Pancreas (tissue), 10 donors: Measurements from ENCODE around the gene IL9R. TPM values are rescaled to one million over a fixed set of nuclear protein-coding genes. Genes with fewer than 3 reads are reported as not detected.
"Not testable (repeated sequence)": the region's sequence is repeated elsewhere in the genome, so short reads cannot be mapped to it uniquely, and the experiment has no call there.

Source experiments
- ATAC-seq, 4 donors: fragments of 200-7000 bp; cut with Tn5 transposase; one replicate each; pipeline versions ENCODE4 v1.8.0 to v1.9.1; 2020; ENCODE audit warnings: mild to moderate bottlenecking in 4 of 4, moderate library complexity in 4 of 4
- DNase-seq, 6 donors: peaks; one replicate each; pipeline ENCODE4 v3.0.0-alpha.2; 2020
- FAIRE-seq: peaks from 2 replicates; lab custom pipeline; 2012; peaks lifted over from hg19 to GRCh38; lab: Jason Lieb, UNC
- H3K27ac ChIP-seq, 4 donors: fragments of 200-600 bp; sonication (generic); 1 replicate in 3 of 4; 2 replicates in 1 of 4; pipeline versions ENCODE4 v1.5.0 to v1.8.0; 2020
- H3K27me3 ChIP-seq, 4 donors: fragments of 200-600 bp; one replicate each; pipeline ENCODE4 v1.8.0; 2021
- H3K36me3 ChIP-seq, 3 donors: fragments of 200-600 bp; sonication (generic) in 1 of 3; one replicate each; pipeline versions ENCODE4 v1.5.0 to v1.8.0; 2020 to 2021
- H3K4me1 ChIP-seq, 3 donors: fragments of 200-600 bp; one replicate each; pipeline ENCODE4 v1.8.0; 2021
- H3K4me3 ChIP-seq, 4 donors: fragments of 200-600 bp; sonication (generic) in 2 of 4; one replicate each; pipeline versions ENCODE4 v1.5.0 to v1.8.0; 2020 to 2021
- H3K9me3 ChIP-seq, 4 donors: fragments of 200-600 bp; one replicate each; pipeline ENCODE4 v1.8.0; 2021
- WGBS, 2 donors: extraction: QIAGEN DNeasy Blood & Tissue Kit; methylation state at CpG; one replicate each; pipeline ENCODE4 v1.1.7; 2013; 5-methylcytosine and 5-hydroxymethylcytosine counted together
- intact Hi-C, 3 donors: fragments of 100-400 bp; cut with DNase I; formaldehyde crosslinking; loops; one replicate each; pipeline versions ENCODE4 v1.11.1 to v1.14.2; 2022
- polyA plus RNA-seq, 2 donors: library from polyadenylated mRNA; stranded (reverse); fragments of 200-250 nt; gene quantifications; one replicate each; pipeline ENCODE4 v1.2.3, GENCODE V29; 2013
- total RNA-seq, 6 donors: library from RNA; stranded (reverse); fragmentation: NEBNext Ultra II Directional in 4 of 6; extraction: Animal tissue kit (Norgen Biotek cat#: 25700) in 4 of 6; gene quantifications; one replicate each; pipeline versions ENCODE4 v1.2.1 to v1.2.4, GENCODE V29; 2021 to 2023
- TF ChIP-seq, protein P1 (sequence below), 4 donors: fragments of 200-600 bp; sonication (generic) in 3 of 4; IDR thresholded peaks; one replicate each; pipeline versions ENCODE4 v1.5.0 to v1.8.0; 2021; ENCODE audit warnings: antibody characterized with exemption in 4 of 4
- donor health status: healthy with polysubstance abuse.
- donor health status: DM: no; HTN: no; CAD: no; lungs with moderate emphysema.
- donor health status: DM: no; HTN: no; CAD: no.
- donor health status: control.
- donor health status: control.
- donor health status: Bipolar disorder and iron deficiency.
- donor health status: DM: yes; HTN: yes; CAD: no.
- donor health status: DM: no; HTN: no; CAD: no.
- donor health status: DM: no; HTN: no; CAD: no.
- donor health status: DM: yes; HTN: yes; CAD: no.

IL9R gene
- total and polyA plus RNA-seq, 8 donors: 0.05 to 0.20 (median 0.14) TPM; not detected in 4

DNA sequence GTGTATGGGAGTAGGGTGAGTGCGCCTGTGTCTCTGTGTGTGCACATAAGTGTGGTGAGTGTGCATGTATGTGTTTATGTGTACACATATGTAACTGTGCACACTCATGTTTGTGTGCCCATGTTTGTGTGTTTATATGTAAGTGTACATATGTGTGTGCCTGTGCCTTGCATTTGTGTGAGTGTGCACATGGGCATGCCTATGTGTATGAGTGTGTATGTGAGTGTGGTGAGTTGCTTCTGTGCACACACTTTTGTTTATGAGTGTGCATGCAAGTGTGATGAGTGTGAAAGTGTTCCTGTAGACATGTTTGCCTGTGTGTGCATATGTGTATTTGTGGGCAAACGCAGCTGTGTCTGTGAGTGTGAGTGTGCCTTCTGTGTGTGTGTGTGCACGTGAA, 7.2 kb downstream of the IL9R start:
- ATAC-seq: no peak
- Histone ChIP-seq H3K36me3 (no peaks in the 10 kb centered on the region), H3K4me1 (no peaks in the 10 kb centered on the region), H3K27me3 (no peaks in the 10 kb centered on the region), H3K27ac (no peak overlapping the region), H3K4me3 (no peak overlapping the region), H3K9me3 (no peaks in the 10 kb centered on the region)
- intact Hi-C loops: no loop called here
- no peak for FAIRE-seq
- DNase-seq: no peak
- TF ChIP-seq, protein P1, sequence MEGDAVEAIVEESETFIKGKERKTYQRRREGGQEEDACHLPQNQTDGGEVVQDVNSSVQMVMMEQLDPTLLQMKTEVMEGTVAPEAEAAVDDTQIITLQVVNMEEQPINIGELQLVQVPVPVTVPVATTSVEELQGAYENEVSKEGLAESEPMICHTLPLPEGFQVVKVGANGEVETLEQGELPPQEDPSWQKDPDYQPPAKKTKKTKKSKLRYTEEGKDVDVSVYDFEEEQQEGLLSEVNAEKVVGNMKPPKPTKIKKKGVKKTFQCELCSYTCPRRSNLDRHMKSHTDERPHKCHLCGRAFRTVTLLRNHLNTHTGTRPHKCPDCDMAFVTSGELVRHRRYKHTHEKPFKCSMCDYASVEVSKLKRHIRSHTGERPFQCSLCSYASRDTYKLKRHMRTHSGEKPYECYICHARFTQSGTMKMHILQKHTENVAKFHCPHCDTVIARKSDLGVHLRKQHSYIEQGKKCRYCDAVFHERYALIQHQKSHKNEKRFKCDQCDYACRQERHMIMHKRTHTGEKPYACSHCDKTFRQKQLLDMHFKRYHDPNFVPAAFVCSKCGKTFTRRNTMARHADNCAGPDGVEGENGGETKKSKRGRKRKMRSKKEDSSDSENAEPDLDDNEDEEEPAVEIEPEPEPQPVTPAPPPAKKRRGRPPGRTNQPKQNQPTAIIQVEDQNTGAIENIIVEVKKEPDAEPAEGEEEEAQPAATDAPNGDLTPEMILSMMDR (IDR thresholded peaks at IDR 0.05): no peak
- 69 to 86% methylated on average over 3 of the region's 3 CpGs for WGBS, 2 donors

DNA sequence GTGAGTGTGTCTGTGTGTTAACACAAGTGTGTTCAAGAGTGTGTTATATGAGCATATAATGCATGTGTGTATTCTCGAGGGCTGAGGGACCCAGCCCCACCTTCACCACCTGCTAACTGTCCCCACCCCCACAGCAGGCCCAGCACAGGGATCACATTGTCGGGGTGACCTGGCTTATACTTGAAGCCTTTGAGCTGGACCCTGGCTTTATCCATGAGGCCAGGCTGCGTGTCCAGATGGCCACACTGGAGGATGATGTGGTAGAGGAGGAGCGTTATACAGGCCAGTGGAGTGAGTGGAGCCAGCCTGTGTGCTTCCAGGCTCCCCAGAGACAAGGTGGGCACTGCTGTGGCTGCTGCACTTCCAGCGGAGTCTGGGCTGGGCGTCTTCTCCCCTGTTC, 7.6 kb downstream of the IL9R start:
- 52 to 66% methylated on average over 6 of the region's 6 CpGs for WGBS, 2 donors

DNA sequence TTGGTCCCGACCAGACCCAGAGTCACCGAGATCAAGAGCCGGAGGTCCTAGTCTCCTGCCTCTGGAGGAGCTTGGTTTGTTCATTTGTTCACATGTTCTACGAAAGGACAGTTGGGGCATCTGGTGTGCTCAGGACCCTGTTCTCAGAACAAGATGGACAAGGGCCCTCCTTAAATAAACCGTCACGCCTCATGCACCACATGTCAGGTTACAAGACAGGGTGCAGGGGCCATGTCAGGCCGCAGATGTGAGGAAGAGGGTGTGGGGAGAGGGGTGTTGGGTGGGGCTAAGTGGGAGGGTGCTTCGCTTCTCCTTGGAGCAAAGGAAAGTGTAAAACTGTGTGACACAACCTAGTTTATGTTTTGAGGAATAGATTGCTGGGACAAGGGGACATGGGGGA, 9.0 kb downstream of the IL9R start:
- WGBS, 2 donors: 63 to 72% methylated on average over 7 to 8 of the region's 8 CpGs
- H3K36me3 ChIP-seq, H3K27me3 ChIP-seq, DNase-seq, H3K9me3 ChIP-seq, H3K27ac ChIP-seq, ATAC-seq, intact Hi-C loops, H3K4me1 ChIP-seq, H3K4me3 ChIP-seq, FAIRE-seq: not testable (repeated sequence)

More for the DNA sequence above, 7.6 kb downstream of the IL9R start:
- H3K27me3 ChIP-seq: no peaks in the 10 kb centered on the region
- TF ChIP-seq, protein P1 (IDR thresholded peaks at IDR 0.05): no peak
- no peaks in the 10 kb centered on the region for H3K4me1 ChIP-seq
- no peaks in the 10 kb centered on the region for H3K9me3 ChIP-seq
- no peak overlapping the region for H3K27ac ChIP-seq
- no peaks in the 10 kb centered on the region for H3K36me3 ChIP-seq
- FAIRE-seq (no peak), DNase-seq (no peak), ATAC-seq (no peak)
- no peak overlapping the region for H3K4me3 ChIP-seq
- intact Hi-C loops: no loop called here

DNA sequence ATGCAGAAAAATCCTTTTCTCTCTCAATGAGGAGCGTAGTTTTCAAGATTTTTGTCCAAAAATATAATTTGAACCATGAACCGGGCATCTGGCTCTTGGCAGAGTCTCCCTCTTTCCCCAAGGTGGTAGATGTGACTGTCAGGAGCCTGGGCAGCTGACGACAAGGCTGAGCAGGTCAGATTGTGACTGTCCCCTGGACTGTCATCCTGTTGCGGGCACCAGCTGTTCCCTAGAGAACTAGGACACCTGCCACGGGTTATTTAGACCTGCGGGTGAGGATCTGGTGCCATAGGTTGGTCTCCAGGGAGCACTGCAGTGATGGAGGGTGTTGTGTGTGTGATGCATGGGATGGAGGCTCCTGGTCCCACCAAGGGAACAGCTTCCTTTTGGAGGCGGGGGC, 10.9 kb downstream of the IL9R start:
- H3K9me3 ChIP-seq, H3K36me3 ChIP-seq, H3K27ac ChIP-seq, FAIRE-seq, H3K4me3 ChIP-seq, H3K27me3 ChIP-seq, H3K4me1 ChIP-seq, ATAC-seq, intact Hi-C loops, DNase-seq: not testable (repeated sequence)
- 68 to 73% methylated on average over 6 of the region's 7 CpGs for WGBS, 2 donors

DNA sequence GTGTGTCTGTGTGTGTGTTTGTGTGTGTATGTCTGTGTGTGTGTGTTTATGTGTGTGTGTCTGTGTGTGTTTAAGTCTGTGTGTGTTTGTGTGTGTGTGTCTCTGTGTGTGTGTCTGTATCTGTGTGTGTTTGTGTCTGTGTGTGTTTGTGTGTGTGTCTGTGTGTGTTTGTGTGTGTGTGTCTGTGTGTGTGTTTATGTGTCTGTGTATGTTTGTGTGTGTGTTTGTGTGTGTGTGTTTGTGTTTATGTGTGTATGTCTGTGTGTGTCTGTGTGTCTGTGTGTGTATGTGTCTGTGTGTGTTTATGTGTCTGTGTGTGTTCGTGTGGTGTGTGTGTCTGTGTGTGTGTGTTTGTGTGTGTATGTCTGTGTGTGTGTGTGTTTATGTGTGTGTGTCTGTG, 11.4 kb downstream of the IL9R start:
- TF ChIP-seq, protein P1 (IDR thresholded peaks at IDR 0.05): no peak
- intact Hi-C loops: no loop called here
- Histone ChIP-seq H3K4me3 (no peak overlapping the region), H3K27ac (no peak overlapping the region), H3K4me1 (no peaks in the 10 kb centered on the region), H3K27me3 (no peaks in the 10 kb centered on the region), H3K36me3 (no peaks in the 10 kb centered on the region), H3K9me3 (no peaks in the 10 kb centered on the region)
- 44 to 67% methylated on average over 1 of the region's 1 CpG for WGBS, 2 donors
- FAIRE-seq (peak; percentile 98), ATAC-seq (no peak), DNase-seq (no peak)

DNA sequence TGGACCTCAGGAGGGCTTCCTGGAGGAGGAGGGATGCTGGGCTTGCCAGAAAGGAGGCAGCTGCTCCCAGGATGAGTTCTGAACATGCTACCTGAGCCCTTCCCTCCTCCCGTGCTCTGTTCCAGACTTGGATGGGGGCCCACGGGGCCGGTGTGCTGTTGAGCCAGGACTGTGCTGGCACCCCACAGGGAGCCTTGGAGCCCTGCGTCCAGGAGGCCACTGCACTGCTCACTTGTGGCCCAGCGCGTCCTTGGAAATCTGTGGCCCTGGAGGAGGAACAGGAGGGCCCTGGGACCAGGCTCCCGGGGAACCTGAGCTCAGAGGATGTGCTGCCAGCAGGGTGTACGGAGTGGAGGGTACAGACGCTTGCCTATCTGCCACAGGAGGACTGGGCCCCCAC, 12.2 kb downstream of the IL9R start:
- H3K27ac ChIP-seq, DNase-seq, H3K4me3 ChIP-seq, FAIRE-seq, intact Hi-C loops, H3K4me1 ChIP-seq, H3K36me3 ChIP-seq, H3K9me3 ChIP-seq, H3K27me3 ChIP-seq: not testable (repeated sequence)
- ATAC-seq: peak in 1 of 4 donors; percentile 12
- WGBS, 2 donors: 69 to 83% methylated on average over 4 to 7 of the region's 9 CpGs

DNA sequence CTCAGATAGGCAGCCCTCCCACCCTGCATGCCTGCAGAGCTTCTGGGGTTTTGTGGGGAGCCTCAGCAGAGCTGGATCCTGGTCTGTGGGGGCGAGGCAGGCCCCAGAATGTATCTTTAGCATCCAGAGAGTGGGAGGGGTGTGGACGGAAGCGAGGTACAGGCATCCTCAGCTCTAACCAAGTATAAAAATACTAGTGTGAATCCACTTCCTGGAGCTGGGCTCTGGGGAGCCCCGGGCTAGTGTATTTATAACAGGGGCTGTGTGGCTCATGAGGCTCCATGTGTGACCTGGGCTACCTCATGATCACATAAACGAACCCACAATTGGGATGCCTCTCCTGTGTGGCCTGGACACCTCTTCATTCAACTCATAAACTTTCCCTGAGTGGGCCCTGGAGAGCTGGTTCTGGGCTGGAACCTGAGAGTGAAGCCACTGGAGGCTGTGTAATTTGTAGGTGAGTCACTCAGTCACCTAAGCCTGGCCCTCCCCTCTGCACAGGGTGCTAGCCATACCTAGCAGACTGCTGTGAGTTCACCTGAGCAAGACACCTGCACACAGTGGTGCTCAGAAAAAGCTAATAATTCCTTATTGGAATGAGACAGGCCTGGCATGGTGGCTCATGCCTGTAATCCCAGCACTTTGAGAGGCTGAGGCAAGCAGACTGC, 15.9 kb downstream of the IL9R start:
- ATAC-seq, FAIRE-seq, intact Hi-C loops: not testable (repeated sequence)

DNA sequence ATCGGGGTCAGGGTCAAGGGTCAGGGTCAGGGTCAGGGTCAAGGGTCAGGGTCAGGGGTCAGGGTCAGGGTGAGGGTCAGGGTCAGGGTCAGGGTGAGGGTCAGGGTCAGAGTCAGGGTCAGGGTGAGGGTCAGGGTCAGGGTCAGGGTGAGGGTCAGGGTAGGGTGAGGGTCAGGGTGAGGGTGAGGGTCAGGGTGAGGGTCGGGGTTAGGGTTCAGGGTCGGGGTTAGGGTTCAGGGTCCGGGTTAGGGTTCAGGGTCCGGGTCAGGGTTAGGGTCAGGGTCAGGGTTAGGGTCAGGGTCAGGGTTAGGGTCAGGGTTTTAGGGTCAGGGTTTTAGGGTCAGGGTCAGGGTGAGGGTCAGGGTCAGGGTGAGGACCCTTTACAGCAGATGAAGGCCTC, 22.4 kb downstream of the IL9R start:
- H3K27ac ChIP-seq, FAIRE-seq, H3K9me3 ChIP-seq, H3K4me1 ChIP-seq, H3K27me3 ChIP-seq, ATAC-seq, intact Hi-C loops, H3K36me3 ChIP-seq, H3K4me3 ChIP-seq, DNase-seq: not testable (repeated sequence)
- 53 to 55% methylated on average over 4 to 5 of the region's 5 CpGs for WGBS, 2 donors

More for the DNA sequence above, 15.9 kb downstream of the IL9R start:
- 40% methylated on average over 1 of the region's 5 CpGs; no CpG with 5 or more reads in 1 of the 2 donors for WGBS, 2 donors
- not testable (repeated sequence) for H3K27ac ChIP-seq, H3K9me3 ChIP-seq, H3K36me3 ChIP-seq, H3K4me1 ChIP-seq, H3K4me3 ChIP-seq, H3K27me3 ChIP-seq, DNase-seq

DNA sequence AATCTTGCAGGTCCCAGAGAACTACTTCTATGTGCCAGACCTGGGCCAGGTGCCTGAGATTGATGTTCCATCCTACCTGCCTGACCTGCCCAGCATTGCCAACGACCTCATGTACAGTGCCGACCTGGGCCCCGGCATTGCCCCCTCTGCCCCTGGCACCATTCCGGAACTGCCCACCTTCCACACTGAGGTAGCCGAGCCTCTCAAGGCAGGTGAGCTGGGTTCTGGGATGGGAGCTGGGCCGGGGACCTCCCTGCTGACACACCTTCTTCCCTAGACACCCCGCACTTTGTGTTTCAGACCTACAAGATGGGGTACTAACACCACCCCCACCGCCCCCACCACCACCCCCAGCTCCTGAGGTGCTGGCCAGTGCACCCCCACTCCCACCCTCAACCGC, 25.5 kb downstream of the IL9R start:
- H3K27me3 ChIP-seq, H3K27ac ChIP-seq, H3K36me3 ChIP-seq, H3K9me3 ChIP-seq, FAIRE-seq, ATAC-seq, intact Hi-C loops, H3K4me1 ChIP-seq, H3K4me3 ChIP-seq: not testable (repeated sequence)
- WGBS, 2 donors: 53 to 70% methylated on average over 4 to 8 of the region's 9 CpGs
- peak in 1 of 6 donors; percentile 74 for DNase-seq
